Measurements from ENCODE around the gene SLAIN1.

SLAIN1 gene

GRCh38 chr13:77749344-77749880 lies 51.9 kb downstream of the SLAIN1 start:
- no peak overlapping the region for H3K4me3 ChIP-seq (ENCODE audit: low read depth, low read length)

GRCh38 chr13:77751513-77752456 lies 54.3 kb downstream of the SLAIN1 start:
- no peak overlapping the region for H3K4me3 ChIP-seq (ENCODE audit: low read depth, low read length)

GRCh38 chr13:77752512-77753069 lies 55.1 kb downstream of the SLAIN1 start:
- H3K4me3 ChIP-seq (ENCODE audit: low read depth, low read length) = no peak overlapping the region

GRCh38 chr13:77760893-77761292 lies 63.4 kb downstream of the SLAIN1 start:
- no peak overlapping the region for H3K4me3 ChIP-seq (ENCODE audit: low read depth, low read length)

- H3K4me3 ChIP-seq (ENCODE audit: low read depth, low read length) = no peak overlapping the region
Observed at GRCh38 chr13:77767413-77767812, 69.9 kb downstream of the SLAIN1 start.

GRCh38 chr13:77774181-77774580 lies 76.7 kb downstream of the SLAIN1 start:
- no peak overlapping the region for H3K4me3 ChIP-seq (ENCODE audit: low read depth, low read length)

- H3K4me3 ChIP-seq (ENCODE audit: low read depth, low read length) = no peak overlapping the region
Observed at GRCh38 chr13:77776704-77777103, 79.2 kb downstream of the SLAIN1 start.

- no peak overlapping the region for H3K4me3 ChIP-seq (ENCODE audit: low read depth, low read length)
Observed at GRCh38 chr13:77779552-77780272, 82.2 kb downstream of the SLAIN1 start.

GRCh38 chr13:77781808-77782207 lies 84.3 kb downstream of the SLAIN1 start:
- H3K4me3 ChIP-seq (ENCODE audit: low read depth, low read length) = no peak overlapping the region

- no peak overlapping the region for H3K4me3 ChIP-seq (ENCODE audit: low read depth, low read length)
Observed at GRCh38 chr13:77784515-77784914, 87.0 kb downstream of the SLAIN1 start.

- H3K4me3 ChIP-seq (ENCODE audit: low read depth, low read length) = no peak overlapping the region
Observed at GRCh38 chr13:77786695-77787287, 89.3 kb downstream of the SLAIN1 start.

- no peak overlapping the region for H3K4me3 ChIP-seq (ENCODE audit: low read depth, low read length)
Observed at GRCh38 chr13:77789376-77789775, 91.9 kb downstream of the SLAIN1 start.

GRCh38 chr13:77800219-77800618 lies 102.7 kb downstream of the SLAIN1 start:
- H3K4me3 ChIP-seq (ENCODE audit: low read depth, low read length) = no peak overlapping the region

GRCh38 chr13:77806518-77806917 lies 109.0 kb downstream of the SLAIN1 start:
- H3K4me3 ChIP-seq (ENCODE audit: low read depth, low read length) = no peak overlapping the region

- H3K4me3 ChIP-seq (ENCODE audit: low read depth, low read length) = no peak overlapping the region
Observed at GRCh38 chr13:77807431-77808135, 110.1 kb downstream of the SLAIN1 start.

GRCh38 chr13:77810430-77810829 lies 112.9 kb downstream of the SLAIN1 start:
- H3K4me3 ChIP-seq (ENCODE audit: low read depth, low read length) = no peak overlapping the region

- no peak overlapping the region for H3K4me3 ChIP-seq (ENCODE audit: low read depth, low read length)
Observed at GRCh38 chr13:77810878-77811277, 113.4 kb downstream of the SLAIN1 start.

GRCh38 chr13:77811381-77811780 lies 113.9 kb downstream of the SLAIN1 start:
- H3K4me3 ChIP-seq (ENCODE audit: low read depth, low read length) = no peak overlapping the region

- H3K4me3 ChIP-seq (ENCODE audit: low read depth, low read length) = no peak overlapping the region
Observed at GRCh38 chr13:77811981-77812380, 114.5 kb downstream of the SLAIN1 start.
